ENCODE results near the gene PDXK. TPM values are rescaled to one million over a fixed set of nuclear protein-coding genes. Genes with fewer than 3 reads are reported as not detected.

PDXK gene
- total and polyA plus RNA-seq, 7 donors, result 22.1 to 88.5 (median 26.0) TPM

- 85 to 88% methylated on average over 18 of the region's 18 CpGs for WGBS, 2 donors
Measured at GRCh38 chr21:43808367-43808766, 89.4 kb downstream of the PDXK start.

GRCh38 chr21:43808832-43809251 is 89.9 kb downstream of the PDXK start:
- no peak for DNase-seq
- WGBS, 2 donors, result 83 to 89% methylated on average over 22 of the region's 22 CpGs
- Histone ChIP-seq H3K27me3 (no peaks in the 10 kb centered on the region), H3K9me3 (no peaks in the 10 kb centered on the region), H3K4me3 (no peak overlapping the region), H3K4me1 (peaks cover 0 to 10% (median 9%) of the 10 kb centered on the region in 4 donors), H3K36me3 (peaks cover 0 to 8% (median 0%) of the 10 kb centered on the region in 4 donors), H3K27ac (no peak overlapping the region)
- intact Hi-C loops (cut with DNase I), result no loop called here
- TF ChIP-seq POLR2AphosphoS5 (IDR thresholded peaks at IDR 0.05) (no peak), CTCF (IDR thresholded peaks at IDR 0.05) (no peak), EP300 (IDR thresholded peaks at IDR 0.05) (no peak), POLR2A (IDR thresholded peaks at IDR 0.05) (no peak)

More at GRCh38 chr21:43808367-43808766, 89.4 kb downstream of the PDXK start:
- Histone ChIP-seq H3K4me1 (peaks cover 0 to 10% (median 9%) of the 10 kb centered on the region in 4 donors), H3K9me3 (no peaks in the 10 kb centered on the region), H3K27me3 (no peaks in the 10 kb centered on the region), H3K36me3 (peaks cover 0 to 13% (median 2%) of the 10 kb centered on the region in 4 donors), H3K27ac (no peak overlapping the region), H3K4me3 (no peak overlapping the region)
- TF ChIP-seq POLR2A (IDR thresholded peaks at IDR 0.05) (no peak), CTCF (IDR thresholded peaks at IDR 0.05) (no peak), POLR2AphosphoS5 (IDR thresholded peaks at IDR 0.05) (no peak), EP300 (IDR thresholded peaks at IDR 0.05) (no peak)
- DNase-seq, result no peak
- intact Hi-C loops (cut with DNase I), result no loop called here

- H3K27me3 ChIP-seq, result peaks cover 0 to under 1% (median 0%) of the 10 kb centered on the region in 3 donors
- no peak for TF ChIP-seq CTCF (IDR thresholded peaks at IDR 0.05)
- TF ChIP-seq POLR2A (IDR thresholded peaks at IDR 0.05), result no peak
- TF ChIP-seq EP300 (IDR thresholded peaks at IDR 0.05), result no peak
- no peak for TF ChIP-seq POLR2AphosphoS5 (IDR thresholded peaks at IDR 0.05)
- no peak overlapping the region for H3K4me3 ChIP-seq
- H3K4me1 ChIP-seq, result peaks cover 0 to 10% (median 9%) of the 10 kb centered on the region in 4 donors
- peaks cover 0 to 3% (median 0%) of the 10 kb centered on the region in 4 donors for H3K36me3 ChIP-seq
- no peak overlapping the region for H3K27ac ChIP-seq
- DNase-seq, result no peak
- no peaks in the 10 kb centered on the region for H3K9me3 ChIP-seq
- 84 to 92% methylated on average over 16 of the region's 16 CpGs for WGBS, 2 donors
- intact Hi-C loops (cut with DNase I), result no loop called here
Measured at GRCh38 chr21:43809346-43809799, 90.4 kb downstream of the PDXK start.

GRCh38 chr21:43809853-43810504 is 91.0 kb downstream of the PDXK start:
- no peak overlapping the region for H3K4me3 ChIP-seq
- no peaks in the 10 kb centered on the region for H3K36me3 ChIP-seq
- no peak overlapping the region for H3K27ac ChIP-seq
- H3K4me1 ChIP-seq, result peaks cover 0 to 10% (median 9%) of the 10 kb centered on the region in 4 donors
- WGBS, 2 donors, result 49 to 77% methylated on average over 26 of the region's 26 CpGs
- TF ChIP-seq CTCF (IDR thresholded peaks at IDR 0.05) (no peak), POLR2A (IDR thresholded peaks at IDR 0.05) (no peak), POLR2AphosphoS5 (IDR thresholded peaks at IDR 0.05) (no peak), EP300 (IDR thresholded peaks at IDR 0.05) (no peak)
- intact Hi-C loops (cut with DNase I), result loop anchor here (1.0 kb wide), 1 partner anchor 165 kb away; no protein-coding TSS in a partner anchor
- H3K9me3 ChIP-seq, result no peaks in the 10 kb centered on the region
- DNase-seq, result no peak
- H3K27me3 ChIP-seq, result peaks cover 0 to 6% (median 0%) of the 10 kb centered on the region in 3 donors

Measured in sigmoid colon (tissue), 7 donors.